ENCODE measurements around the gene RAMACL. TPM values are rescaled to one million over a fixed set of nuclear protein-coding genes. Genes with fewer than 3 reads are reported as not detected.

RAMACL gene
- polyA plus RNA-seq, 1 donor from 2014 or later, result 1.9 TPM

DNA sequence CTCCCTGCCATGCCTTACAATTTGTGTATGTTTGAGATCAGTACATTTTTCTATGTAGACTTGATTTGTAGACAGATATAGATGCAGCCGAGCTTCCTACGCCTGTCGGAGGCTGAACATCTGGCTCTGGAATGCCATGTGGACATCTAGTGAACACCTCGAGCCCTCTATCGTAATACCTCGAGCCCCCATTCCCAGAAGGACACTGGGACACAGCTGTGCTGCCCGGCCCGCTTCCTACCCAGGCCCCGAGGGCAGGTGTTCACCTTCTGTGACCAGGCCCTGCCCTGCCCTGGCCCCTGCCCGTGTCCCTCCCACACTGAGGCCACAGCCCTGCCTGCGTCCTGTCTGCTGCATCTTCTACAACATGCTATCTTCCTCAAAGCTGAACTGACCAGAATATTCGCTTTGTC is 27.7 kb upstream of the RAMACL start:
- H3K4me3 ChIP-seq (ENCODE audit: low read length), result no peak overlapping the region
- H2AFZ ChIP-seq (ENCODE audit: low read depth, low read length), result no peak overlapping the region
- H3K9me3 ChIP-seq (ENCODE audit: low read length), result no peaks in the 10 kb centered on the region
- peaks cover 12% of the 10 kb centered on the region for H3K36me3 ChIP-seq (ENCODE audit: insufficient read depth, low read length)
- no peak overlapping the region for H3K9ac ChIP-seq (ENCODE audit: low read length)
- H3K9me2 ChIP-seq (ENCODE audit: insufficient read depth, low read length), result no peaks in the 10 kb centered on the region
- peaks cover 43% of the 10 kb centered on the region for H3K79me2 ChIP-seq (replicated peaks; ENCODE audit: insufficient read depth, low read length)
- no peak overlapping the region for H3K27ac ChIP-seq (ENCODE audit: low read length)
- no peaks in the 10 kb centered on the region for H3K27me3 ChIP-seq (ENCODE audit: insufficient read depth, low read depth, low read length)
- H3F3A ChIP-seq (ENCODE audit: insufficient read depth, low read length, poor library complexity, severe bottlenecking), result no peaks in the 10 kb centered on the region
- no peaks in the 10 kb centered on the region for H4K20me1 ChIP-seq (ENCODE audit: insufficient read depth)
- no peak overlapping the region for H3K4me2 ChIP-seq (ENCODE audit: low read length)
- TF ChIP-seq, protein P1, sequence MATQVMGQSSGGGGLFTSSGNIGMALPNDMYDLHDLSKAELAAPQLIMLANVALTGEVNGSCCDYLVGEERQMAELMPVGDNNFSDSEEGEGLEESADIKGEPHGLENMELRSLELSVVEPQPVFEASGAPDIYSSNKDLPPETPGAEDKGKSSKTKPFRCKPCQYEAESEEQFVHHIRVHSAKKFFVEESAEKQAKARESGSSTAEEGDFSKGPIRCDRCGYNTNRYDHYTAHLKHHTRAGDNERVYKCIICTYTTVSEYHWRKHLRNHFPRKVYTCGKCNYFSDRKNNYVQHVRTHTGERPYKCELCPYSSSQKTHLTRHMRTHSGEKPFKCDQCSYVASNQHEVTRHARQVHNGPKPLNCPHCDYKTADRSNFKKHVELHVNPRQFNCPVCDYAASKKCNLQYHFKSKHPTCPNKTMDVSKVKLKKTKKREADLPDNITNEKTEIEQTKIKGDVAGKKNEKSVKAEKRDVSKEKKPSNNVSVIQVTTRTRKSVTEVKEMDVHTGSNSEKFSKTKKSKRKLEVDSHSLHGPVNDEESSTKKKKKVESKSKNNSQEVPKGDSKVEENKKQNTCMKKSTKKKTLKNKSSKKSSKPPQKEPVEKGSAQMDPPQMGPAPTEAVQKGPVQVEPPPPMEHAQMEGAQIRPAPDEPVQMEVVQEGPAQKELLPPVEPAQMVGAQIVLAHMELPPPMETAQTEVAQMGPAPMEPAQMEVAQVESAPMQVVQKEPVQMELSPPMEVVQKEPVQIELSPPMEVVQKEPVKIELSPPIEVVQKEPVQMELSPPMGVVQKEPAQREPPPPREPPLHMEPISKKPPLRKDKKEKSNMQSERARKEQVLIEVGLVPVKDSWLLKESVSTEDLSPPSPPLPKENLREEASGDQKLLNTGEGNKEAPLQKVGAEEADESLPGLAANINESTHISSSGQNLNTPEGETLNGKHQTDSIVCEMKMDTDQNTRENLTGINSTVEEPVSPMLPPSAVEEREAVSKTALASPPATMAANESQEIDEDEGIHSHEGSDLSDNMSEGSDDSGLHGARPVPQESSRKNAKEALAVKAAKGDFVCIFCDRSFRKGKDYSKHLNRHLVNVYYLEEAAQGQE (IDR thresholded peaks at IDR 0.05; ENCODE audit: borderline replicate concordance), result no peak
- no peak for TF ChIP-seq POLR2AphosphoS5 (IDR thresholded peaks at IDR 0.05)
- no peak for TF ChIP-seq SMC3 (conservative IDR thresholded peaks at IDR 0.05; ENCODE audit: poor library complexity)
- no peak for TF ChIP-seq MXI1 (conservative IDR thresholded peaks at IDR 0.05; ENCODE audit: poor library complexity, severe bottlenecking)

DNA sequence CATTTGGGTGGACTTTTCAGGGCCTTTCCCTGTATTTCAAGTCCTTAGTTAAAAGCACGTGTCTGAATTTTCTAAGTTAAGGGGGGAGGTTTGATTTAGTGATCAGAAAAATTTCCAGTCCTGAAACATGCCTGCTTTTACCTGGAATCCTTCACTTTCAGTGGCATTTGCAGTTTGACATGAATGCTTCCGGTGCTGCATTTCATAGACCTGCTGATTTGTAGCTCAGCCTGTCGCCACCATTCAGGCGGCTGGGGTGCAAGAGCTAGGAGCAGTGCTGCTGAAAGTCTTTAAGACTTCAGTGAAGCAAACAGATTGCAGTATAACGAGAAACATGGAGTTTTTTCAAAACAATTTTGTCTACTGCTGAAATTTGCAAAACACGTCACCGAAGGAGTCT is 26.5 kb upstream of the RAMACL start:
- TF ChIP-seq POLR2AphosphoS5 (IDR thresholded peaks at IDR 0.05) (peak; percentile 13), EP300 (conservative IDR thresholded peaks at IDR 0.05; ENCODE audit: poor library complexity, severe bottlenecking) (no peak)
- H3F3A ChIP-seq (ENCODE audit: insufficient read depth, low read length, poor library complexity, severe bottlenecking), result no peaks in the 10 kb centered on the region
- peak overlapping the region; percentile 15 for H3K27ac ChIP-seq (ENCODE audit: low read length)
- H3K27me3 ChIP-seq (ENCODE audit: insufficient read depth, low read depth, low read length), result no peaks in the 10 kb centered on the region
- H3K9me2 ChIP-seq (ENCODE audit: insufficient read depth, low read length), result no peaks in the 10 kb centered on the region
- H3K79me2 ChIP-seq (replicated peaks; ENCODE audit: insufficient read depth, low read length), result peaks cover 36% of the 10 kb centered on the region
- no peak overlapping the region for H3K4me3 ChIP-seq (ENCODE audit: low read length)
- H3K9ac ChIP-seq (ENCODE audit: low read length), result no peak overlapping the region
- no peak overlapping the region for H2AFZ ChIP-seq (ENCODE audit: low read depth, low read length)
- no peaks in the 10 kb centered on the region for H4K20me1 ChIP-seq (ENCODE audit: insufficient read depth)
- peaks cover 4% of the 10 kb centered on the region for H3K36me3 ChIP-seq (ENCODE audit: insufficient read depth, low read length)
- H3K9me3 ChIP-seq (ENCODE audit: low read length), result no peaks in the 10 kb centered on the region
- no peak overlapping the region for H3K4me2 ChIP-seq (ENCODE audit: low read length)

DNA sequence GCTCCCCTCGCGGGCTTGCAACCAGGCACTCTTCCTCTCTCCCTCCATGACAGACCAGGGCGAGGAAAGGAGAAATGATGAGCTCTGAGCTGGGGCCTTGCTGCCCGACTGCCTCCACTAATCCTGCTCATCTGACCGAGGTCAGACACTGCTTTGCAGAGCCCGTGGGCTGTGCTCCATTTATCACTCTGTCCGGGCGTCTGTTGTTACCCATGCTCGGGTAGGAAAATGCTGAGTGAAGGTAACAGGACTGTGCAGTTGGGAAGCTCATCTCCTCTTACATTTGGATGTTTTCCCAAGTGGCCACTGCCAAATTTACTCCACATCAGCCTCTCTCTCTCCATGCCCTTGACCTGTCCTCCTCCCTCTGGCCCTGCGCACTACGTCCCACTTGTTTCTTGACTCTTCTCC is 26.0 kb upstream of the RAMACL start:
- no peak overlapping the region for H3K4me2 ChIP-seq (ENCODE audit: low read length)
- TF ChIP-seq RAD21 (conservative IDR thresholded peaks at IDR 0.05) (no peak), POLR2AphosphoS5 (IDR thresholded peaks at IDR 0.05) (no peak), EZH2 (IDR thresholded peaks at IDR 0.05; ENCODE audit: borderline replicate concordance, insufficient read depth, low read length, poor library complexity, severe bottlenecking) (no peak), MXI1 (conservative IDR thresholded peaks at IDR 0.05; ENCODE audit: poor library complexity, severe bottlenecking) (no peak), EP300 (conservative IDR thresholded peaks at IDR 0.05; ENCODE audit: poor library complexity, severe bottlenecking) (no peak)
- TF ChIP-seq, protein P2, sequence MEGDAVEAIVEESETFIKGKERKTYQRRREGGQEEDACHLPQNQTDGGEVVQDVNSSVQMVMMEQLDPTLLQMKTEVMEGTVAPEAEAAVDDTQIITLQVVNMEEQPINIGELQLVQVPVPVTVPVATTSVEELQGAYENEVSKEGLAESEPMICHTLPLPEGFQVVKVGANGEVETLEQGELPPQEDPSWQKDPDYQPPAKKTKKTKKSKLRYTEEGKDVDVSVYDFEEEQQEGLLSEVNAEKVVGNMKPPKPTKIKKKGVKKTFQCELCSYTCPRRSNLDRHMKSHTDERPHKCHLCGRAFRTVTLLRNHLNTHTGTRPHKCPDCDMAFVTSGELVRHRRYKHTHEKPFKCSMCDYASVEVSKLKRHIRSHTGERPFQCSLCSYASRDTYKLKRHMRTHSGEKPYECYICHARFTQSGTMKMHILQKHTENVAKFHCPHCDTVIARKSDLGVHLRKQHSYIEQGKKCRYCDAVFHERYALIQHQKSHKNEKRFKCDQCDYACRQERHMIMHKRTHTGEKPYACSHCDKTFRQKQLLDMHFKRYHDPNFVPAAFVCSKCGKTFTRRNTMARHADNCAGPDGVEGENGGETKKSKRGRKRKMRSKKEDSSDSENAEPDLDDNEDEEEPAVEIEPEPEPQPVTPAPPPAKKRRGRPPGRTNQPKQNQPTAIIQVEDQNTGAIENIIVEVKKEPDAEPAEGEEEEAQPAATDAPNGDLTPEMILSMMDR (IDR thresholded peaks at IDR 0.05; ENCODE audit: poor library complexity, severe bottlenecking), result no peak
- no peaks in the 10 kb centered on the region for H3K9me3 ChIP-seq (ENCODE audit: low read length)
- no peak overlapping the region for H2AFZ ChIP-seq (ENCODE audit: low read depth, low read length)
- no peak overlapping the region for H3K27ac ChIP-seq (ENCODE audit: low read length)
- no peaks in the 10 kb centered on the region for H3K36me3 ChIP-seq (ENCODE audit: insufficient read depth, low read length)
- no peak overlapping the region for H3K9ac ChIP-seq (ENCODE audit: low read length)
- no peaks in the 10 kb centered on the region for H3K27me3 ChIP-seq (ENCODE audit: insufficient read depth, low read depth, low read length)
- no peaks in the 10 kb centered on the region for H3F3A ChIP-seq (ENCODE audit: insufficient read depth, low read length, poor library complexity, severe bottlenecking)
- no peak overlapping the region for H3K4me3 ChIP-seq (ENCODE audit: low read length)
- H3K9me2 ChIP-seq (ENCODE audit: insufficient read depth, low read length), result no peaks in the 10 kb centered on the region
- no peaks in the 10 kb centered on the region for H4K20me1 ChIP-seq (ENCODE audit: insufficient read depth)
- H3K79me2 ChIP-seq (replicated peaks; ENCODE audit: insufficient read depth, low read length), result peaks cover 31% of the 10 kb centered on the region
